Measurements from ENCODE around the gene SLC22A3. TPM values are rescaled to one million over a fixed set of nuclear protein-coding genes. Genes with fewer than 3 reads are reported as not detected.

The SLC22A3 gene
- polyA plus RNA-seq, 1 of the 3 experiments (the other 2 are of a cell fraction) = not detected

GRCh38 chr6:160356074-160356744 is 8.0 kb downstream of the SLC22A3 start:
- H3K9me2 ChIP-seq = no peaks in the 10 kb centered on the region
- H3K4me2 ChIP-seq = no peak overlapping the region
- no peaks in the 10 kb centered on the region for H3K79me2 ChIP-seq (ENCODE audit: insufficient read depth)
- no peak overlapping the region for H3K9ac ChIP-seq
- peaks cover 37% of the 10 kb centered on the region; the same call in 1 of the 2 replicates for H3K27me3 ChIP-seq (ENCODE audit: insufficient read depth)
- no peaks in the 10 kb centered on the region for H3K36me3 ChIP-seq (replicated peaks in 1 of 2; ENCODE audit: control insufficient read depth in 1 of 2, insufficient read depth in 2 of 2, low read length in 1 of 2)
- no peaks in the 10 kb centered on the region for H3K9me3 ChIP-seq
- no peaks in the 10 kb centered on the region for H3F3A ChIP-seq (replicated peaks; ENCODE audit: insufficient read depth)
- no peak for TF ChIP-seq FOSL2 (IDR thresholded peaks at IDR 0.05; ENCODE audit: borderline replicate concordance, low read depth)
- no peak for TF ChIP-seq GABPA (IDR thresholded peaks at IDR 0.05; ENCODE audit: low read depth)
- TF ChIP-seq RAD21 (IDR thresholded peaks at IDR 0.05; ENCODE audit: low read length) = no peak
- TF ChIP-seq SMC3 (IDR thresholded peaks at IDR 0.05; ENCODE audit: low read depth, low read length) = no peak
- no peak for TF ChIP-seq CHD2 (IDR thresholded peaks at IDR 0.05; ENCODE audit: low read length, partially characterized antibody)
- no peak for TF ChIP-seq RCOR1 (IDR thresholded peaks at IDR 0.05; ENCODE audit: low read length)
- no peak for TF ChIP-seq TCF12 (IDR thresholded peaks at IDR 0.05)
- no peak for DNase-seq
- H3K4me1 ChIP-seq (ENCODE audit: control insufficient read depth in 1 of 2, insufficient read depth in 2 of 2, low read depth in 1 of 2, low read length in 1 of 2) = no peaks in the 10 kb centered on the region
- no peak overlapping the region for H3K27ac ChIP-seq (ENCODE audit: low read depth in 2 of 2, low read length in 1 of 2)
- CTCF ChIA-PET = no interaction called here
- POLR2A ChIA-PET = no interaction called here
- H2AFZ ChIP-seq (ENCODE audit: low read depth) = no peak overlapping the region
- no peak overlapping the region for H3K4me3 ChIP-seq (ENCODE audit: low read depth in 2 of 2, low read length in 1 of 2)
- no peaks in the 10 kb centered on the region for H4K20me1 ChIP-seq (ENCODE audit: insufficient read depth)
- WGBS (ENCODE audit: low lambda C conversion rate) = 13% methylated on average over 13 of the region's 14 CpGs

GRCh38 chr6:160357088-160357487 is 8.9 kb downstream of the SLC22A3 start:
- Histone ChIP-seq H3K27ac (ENCODE audit: low read depth in 2 of 2, low read length in 1 of 2) (no peak overlapping the region), H3K4me2 (no peak overlapping the region), H3K27me3 (ENCODE audit: insufficient read depth) (peaks cover 31% of the 10 kb centered on the region; the same call in 1 of the 2 replicates), H3K9ac (no peak overlapping the region), H3K79me2 (ENCODE audit: insufficient read depth) (no peaks in the 10 kb centered on the region), H3K9me2 (no peaks in the 10 kb centered on the region), H2AFZ (ENCODE audit: low read depth) (no peak overlapping the region), H4K20me1 (ENCODE audit: insufficient read depth) (no peaks in the 10 kb centered on the region), H3K4me3 (ENCODE audit: low read depth in 2 of 2, low read length in 1 of 2) (no peak overlapping the region), H3F3A (replicated peaks; ENCODE audit: insufficient read depth) (no peaks in the 10 kb centered on the region), H3K9me3 (no peaks in the 10 kb centered on the region), H3K36me3 (replicated peaks in 1 of 2; ENCODE audit: control insufficient read depth in 1 of 2, insufficient read depth in 2 of 2, low read length in 1 of 2) (no peaks in the 10 kb centered on the region), H3K4me1 (ENCODE audit: control insufficient read depth in 1 of 2, insufficient read depth in 2 of 2, low read depth in 1 of 2, low read length in 1 of 2) (no peaks in the 10 kb centered on the region)
- no peak for TF ChIP-seq FOSL2 (IDR thresholded peaks at IDR 0.05; ENCODE audit: borderline replicate concordance, low read depth)
- no peak for TF ChIP-seq GABPA (IDR thresholded peaks at IDR 0.05; ENCODE audit: low read depth)
- no peak for TF ChIP-seq TEAD4 (IDR thresholded peaks at IDR 0.05; ENCODE audit: borderline replicate concordance, insufficient read depth)
- no peak for TF ChIP-seq EP300 (IDR thresholded peaks at IDR 0.05; ENCODE audit: borderline replicate concordance in 1 of 2, low read depth in 1 of 2, low read length in 1 of 2)
- TF ChIP-seq CTCF (IDR thresholded peaks at IDR 0.05) = no peak
- TF ChIP-seq POLR2AphosphoS5 (IDR thresholded peaks at IDR 0.05; ENCODE audit: low read depth, low read length) = no peak
- TF ChIP-seq FOXM1 (IDR thresholded peaks at IDR 0.05; ENCODE audit: low read depth) = no peak
- no peak for TF ChIP-seq MXI1 (IDR thresholded peaks at IDR 0.05; ENCODE audit: low read depth, low read length)
- 12% methylated on average over 6 of the region's 6 CpGs for WGBS (ENCODE audit: low lambda C conversion rate)
- POLR2A ChIA-PET = no interaction called here
- DNase-seq = no peak
- CTCF ChIA-PET = no interaction called here
